ENCODE measurements around the gene AARS2.
"Not testable (repeated sequence)": the region's sequence is repeated elsewhere in the genome, so short reads cannot be mapped to it uniquely, and the experiment has no call there.

Gene AARS2

GRCh38 chr6:44332585-44332984, 19.4 kb upstream of the AARS2 start:
- peaks cover 0 to 31% (median 0%) of the 10 kb centered on the region in 3 experiments for H3K27me3 ChIP-seq (ENCODE audit: control insufficient read depth in 3 of 3, insufficient read depth in 3 of 3, low read depth in 1 of 3, low read length in 3 of 3)
- H3K4me3 ChIP-seq (ENCODE audit: low read length in 2 of 2): no peak overlapping the region
- no peak overlapping the region for H3K27ac ChIP-seq (replicated peaks; ENCODE audit: low read length)

GRCh38 chr6:44329858-44330257, 16.7 kb upstream of the AARS2 start:
- no peak overlapping the region for H3K27ac ChIP-seq (replicated peaks; ENCODE audit: low read length)
- H2BK12ac ChIP-seq (ENCODE audit: low read length): no peak overlapping the region
- no peak overlapping the region for H3K23ac ChIP-seq (ENCODE audit: low read depth, low read length, poor library complexity)
- H3K9ac ChIP-seq (ENCODE audit: low read depth, low read length, poor library complexity): no peak overlapping the region
- H3K9me3 ChIP-seq (replicated peaks in 1 of 2; ENCODE audit: control insufficient read depth in 2 of 2, insufficient read depth in 1 of 2, low read depth in 1 of 2, low read length in 2 of 2): no peaks in the 10 kb centered on the region
- H3K4ac ChIP-seq (ENCODE audit: low read length): no peak overlapping the region
- no peak overlapping the region for H4K91ac ChIP-seq (ENCODE audit: low read depth, low read length, poor library complexity)
- no peaks in the 10 kb centered on the region for H3K79me1 ChIP-seq (ENCODE audit: low read depth, low read length)
- no peak overlapping the region for H2BK120ac ChIP-seq (ENCODE audit: low read depth, low read length)
- no peak overlapping the region for H3K4me2 ChIP-seq (ENCODE audit: insufficient read depth, low read length, poor library complexity, severe bottlenecking)
- no peak overlapping the region for H2AFZ ChIP-seq (ENCODE audit: low read length)
- no peak overlapping the region for H2BK5ac ChIP-seq (ENCODE audit: low read length)
- WGBS, 2 donors (ENCODE audit: extremely low coverage in 2 of 2, insufficient read length in 2 of 2, insufficient replicate concordance in 1 of 2): no CpG with 5 or more reads among the region's 5 CpGs
- no peak overlapping the region for H2BK15ac ChIP-seq (ENCODE audit: low read length)
- H3K36me3 ChIP-seq (replicated peaks in 1 of 2; ENCODE audit: control insufficient read depth in 2 of 2, insufficient read depth in 2 of 2, low read length in 2 of 2): no peaks in the 10 kb centered on the region
- H3K4me3 ChIP-seq (ENCODE audit: low read length in 2 of 2): no peak overlapping the region
- no peak overlapping the region for H3K14ac ChIP-seq (ENCODE audit: low read length)
- H4K8ac ChIP-seq (ENCODE audit: low read depth, low read length): no peak overlapping the region
- H3K18ac ChIP-seq (ENCODE audit: low read length): no peak overlapping the region
- H2AK5ac ChIP-seq (ENCODE audit: low read depth, low read length): no peak overlapping the region
- peaks cover 0 to 9% of the 10 kb centered on the region in 2 donors for H3K4me1 ChIP-seq (ENCODE audit: control insufficient read depth in 2 of 2, insufficient read depth in 1 of 2, low read depth in 1 of 2, low read length in 2 of 2)
- H3K27me3 ChIP-seq (ENCODE audit: control insufficient read depth in 3 of 3, insufficient read depth in 3 of 3, low read depth in 1 of 3, low read length in 3 of 3): peaks cover 0 to 30% (median 0%) of the 10 kb centered on the region in 3 experiments
- DNase-seq (ENCODE audit: low spot score): no peak

More at GRCh38 chr6:44332585-44332984, 19.4 kb upstream of the AARS2 start:
- no peak overlapping the region for H3K4ac ChIP-seq (ENCODE audit: low read length)
- DNase-seq (ENCODE audit: low spot score): no peak
- H2BK15ac ChIP-seq (ENCODE audit: low read length): no peak overlapping the region
- H2AK5ac ChIP-seq (ENCODE audit: low read depth, low read length): no peak overlapping the region
- no peak overlapping the region for H4K91ac ChIP-seq (ENCODE audit: low read depth, low read length, poor library complexity)
- H3K9ac ChIP-seq (ENCODE audit: low read depth, low read length, poor library complexity): no peak overlapping the region
- H4K8ac ChIP-seq (ENCODE audit: low read depth, low read length): no peak overlapping the region
- H3K36me3 ChIP-seq (replicated peaks in 1 of 2; ENCODE audit: control insufficient read depth in 2 of 2, insufficient read depth in 2 of 2, low read length in 2 of 2): no peaks in the 10 kb centered on the region
- H3K79me1 ChIP-seq (ENCODE audit: low read depth, low read length): no peaks in the 10 kb centered on the region
- no peak overlapping the region for H2BK5ac ChIP-seq (ENCODE audit: low read length)
- WGBS, 2 donors (ENCODE audit: extremely low coverage in 2 of 2, insufficient read length in 2 of 2, insufficient replicate concordance in 1 of 2): no CpG with 5 or more reads among the region's 7 CpGs
- no peak overlapping the region for H3K14ac ChIP-seq (ENCODE audit: low read length)
- H2AFZ ChIP-seq (ENCODE audit: low read length): no peak overlapping the region
- H3K18ac ChIP-seq (ENCODE audit: low read length): no peak overlapping the region
- H3K23ac ChIP-seq (ENCODE audit: low read depth, low read length, poor library complexity): no peak overlapping the region
- H3K9me3 ChIP-seq (replicated peaks in 1 of 2; ENCODE audit: control insufficient read depth in 2 of 2, insufficient read depth in 1 of 2, low read depth in 1 of 2, low read length in 2 of 2): no peaks in the 10 kb centered on the region
- H2BK12ac ChIP-seq (ENCODE audit: low read length): peak overlapping the region; percentile 82
- no peak overlapping the region for H2BK120ac ChIP-seq (ENCODE audit: low read depth, low read length)
- H3K4me2 ChIP-seq (ENCODE audit: insufficient read depth, low read length, poor library complexity, severe bottlenecking): no peak overlapping the region
- H3K4me1 ChIP-seq (ENCODE audit: control insufficient read depth in 2 of 2, insufficient read depth in 1 of 2, low read depth in 1 of 2, low read length in 2 of 2): peaks cover 2 to 7% of the 10 kb centered on the region in 2 donors

- not testable (repeated sequence) for DNase-seq (ENCODE audit: low spot score); H3K9ac ChIP-seq (ENCODE audit: low read depth, low read length, poor library complexity); H3K36me3 ChIP-seq (replicated peaks in 1 of 2; ENCODE audit: control insufficient read depth in 2 of 2, insufficient read depth in 2 of 2, low read length in 2 of 2); H3K14ac ChIP-seq (ENCODE audit: low read length); H3K4me1 ChIP-seq (ENCODE audit: control insufficient read depth in 2 of 2, insufficient read depth in 1 of 2, low read depth in 1 of 2, low read length in 2 of 2); H3K79me1 ChIP-seq (ENCODE audit: low read depth, low read length); H3K23ac ChIP-seq (ENCODE audit: low read depth, low read length, poor library complexity); H4K8ac ChIP-seq (ENCODE audit: low read depth, low read length); H2BK5ac ChIP-seq (ENCODE audit: low read length); H3K18ac ChIP-seq (ENCODE audit: low read length); H2BK120ac ChIP-seq (ENCODE audit: low read depth, low read length); H3K4ac ChIP-seq (ENCODE audit: low read length); H3K9me3 ChIP-seq (replicated peaks in 1 of 2; ENCODE audit: control insufficient read depth in 2 of 2, insufficient read depth in 1 of 2, low read depth in 1 of 2, low read length in 2 of 2); H2AK5ac ChIP-seq (ENCODE audit: low read depth, low read length); H3K4me3 ChIP-seq (ENCODE audit: low read length in 2 of 2); H2BK12ac ChIP-seq (ENCODE audit: low read length); H3K27ac ChIP-seq (replicated peaks; ENCODE audit: low read length); H2BK15ac ChIP-seq (ENCODE audit: low read length); H4K91ac ChIP-seq (ENCODE audit: low read depth, low read length, poor library complexity); H3K4me2 ChIP-seq (ENCODE audit: insufficient read depth, low read length, poor library complexity, severe bottlenecking)
- no CpG with 5 or more reads among the region's 9 CpGs for WGBS, 2 donors (ENCODE audit: extremely low coverage in 2 of 2, insufficient read length in 2 of 2, insufficient replicate concordance in 1 of 2)
- Histone ChIP-seq H3K27me3 (ENCODE audit: control insufficient read depth in 3 of 3, insufficient read depth in 3 of 3, low read depth in 1 of 3, low read length in 3 of 3) (peaks cover 0 to 21% (median 0%) of the 10 kb centered on the region in 3 experiments), H2AFZ (ENCODE audit: low read length) (peak overlapping the region; percentile 54)
These were observed 15.1 kb upstream of the AARS2 start for GRCh38 chr6:44328203-44328602.

GRCh38 chr6:44327760-44328159, 14.6 kb upstream of the AARS2 start:
- H2BK120ac ChIP-seq (ENCODE audit: low read depth, low read length): no peak overlapping the region
- no peak overlapping the region for H3K4me3 ChIP-seq (ENCODE audit: low read length in 2 of 2)
- H3K4ac ChIP-seq (ENCODE audit: low read length): no peak overlapping the region
- no peaks in the 10 kb centered on the region for H3K79me1 ChIP-seq (ENCODE audit: low read depth, low read length)
- H2BK15ac ChIP-seq (ENCODE audit: low read length): no peak overlapping the region
- H2AFZ ChIP-seq (ENCODE audit: low read length): peak overlapping the region; percentile 54
- H3K4me2 ChIP-seq (ENCODE audit: insufficient read depth, low read length, poor library complexity, severe bottlenecking): no peak overlapping the region
- no peak overlapping the region for H4K91ac ChIP-seq (ENCODE audit: low read depth, low read length, poor library complexity)
- H4K8ac ChIP-seq (ENCODE audit: low read depth, low read length): no peak overlapping the region
- DNase-seq (ENCODE audit: low spot score): no peak
- H3K23ac ChIP-seq (ENCODE audit: low read depth, low read length, poor library complexity): no peak overlapping the region
- H3K14ac ChIP-seq (ENCODE audit: low read length): no peak overlapping the region
- H3K18ac ChIP-seq (ENCODE audit: low read length): no peak overlapping the region
- no peaks in the 10 kb centered on the region for H3K9me3 ChIP-seq (replicated peaks in 1 of 2; ENCODE audit: control insufficient read depth in 2 of 2, insufficient read depth in 1 of 2, low read depth in 1 of 2, low read length in 2 of 2)
- H3K27ac ChIP-seq (replicated peaks; ENCODE audit: low read length): no peak overlapping the region
- no peak overlapping the region for H2AK5ac ChIP-seq (ENCODE audit: low read depth, low read length)
- no CpG with 5 or more reads among the region's 2 CpGs for WGBS, 2 donors (ENCODE audit: extremely low coverage in 2 of 2, insufficient read length in 2 of 2, insufficient replicate concordance in 1 of 2)
- H3K36me3 ChIP-seq (replicated peaks in 1 of 2; ENCODE audit: control insufficient read depth in 2 of 2, insufficient read depth in 2 of 2, low read length in 2 of 2): no peaks in the 10 kb centered on the region
- peaks cover 0 to 19% (median 0%) of the 10 kb centered on the region in 3 experiments for H3K27me3 ChIP-seq (ENCODE audit: control insufficient read depth in 3 of 3, insufficient read depth in 3 of 3, low read depth in 1 of 3, low read length in 3 of 3)
- H3K4me1 ChIP-seq (ENCODE audit: control insufficient read depth in 2 of 2, insufficient read depth in 1 of 2, low read depth in 1 of 2, low read length in 2 of 2): peaks cover 0 to 9% of the 10 kb centered on the region in 2 donors
- no peak overlapping the region for H2BK5ac ChIP-seq (ENCODE audit: low read length)
- no peak overlapping the region for H2BK12ac ChIP-seq (ENCODE audit: low read length)
- no peak overlapping the region for H3K9ac ChIP-seq (ENCODE audit: low read depth, low read length, poor library complexity)

Measured in neuronal stem cell (in vitro differentiated cells).